A673 (cell line): Measurements from ENCODE around the gene AKR1A1. TPM values are rescaled to one million over a fixed set of nuclear protein-coding genes. Genes with fewer than 3 reads are reported as not detected.
A peak's percentile ranks its signal among the peaks of the same experiment; 100 is the strongest.

Experiments
- BruUV-seq: library from RNA; stranded (reverse); fragments of 400-500 nt; replicated peaks from 2 replicates; lab custom pipeline; 2021; lab: Mats Ljungman, UMichigan
- CTCF ChIA-PET: fragments of 300-600 bp; sonication (Branson Sonifier 250); formaldehyde crosslinking; loops from one replicate; lab custom pipeline; 2022; ENCODE audit warnings: antibody characterized with exemption; lab: Charles Lee
- POLR2A ChIA-PET: fragments of 300-600 bp; sonication (Branson Sonifier 250); formaldehyde crosslinking; loops from one replicate; lab custom pipeline; 2022; ENCODE audit warnings: antibody characterized with exemption; ENCODE audit not compliant: low non-redundant PET; lab: Charles Lee
- DNase-seq: peaks from one replicate; pipeline ENCODE4 v3.0.0-alpha.2; 2015; ENCODE audit warnings: low spot score
- H3K27ac ChIP-seq: fragments of 200-600 bp; sonication (generic); 2 replicates; pipeline ENCODE4 v1.5.1; 2016; ENCODE audit warnings: mixed run types, low read depth, mild to moderate bottlenecking, mixed read lengths, antibody characterized with exemption, low read length; ENCODE audit not compliant: poor library complexity, severe bottlenecking
- H3K27me3 ChIP-seq: fragments of 200-600 bp; sonication (generic); replicated peaks from 2 replicates; pipeline ENCODE4 v1.6.1; 2017; ENCODE audit warnings: mixed run types, low read depth, mild to moderate bottlenecking, mixed read lengths, antibody characterized with exemption, low read length; ENCODE audit not compliant: insufficient read depth, poor library complexity
- H3K36me3 ChIP-seq: fragments of 200-600 bp; sonication (generic); 2 replicates; pipeline ENCODE4 v1.6.1; 2016; ENCODE audit warnings: mixed run types, mild to moderate bottlenecking, mixed read lengths, antibody characterized with exemption, low read length; ENCODE audit not compliant: insufficient read depth, poor library complexity, severe bottlenecking
- H3K4me1 ChIP-seq: fragments of 200-600 bp; sonication (generic); 2 replicates; pipeline ENCODE4 v1.6.1; 2017; ENCODE audit warnings: mixed run types, mild to moderate bottlenecking, mixed read lengths, antibody characterized with exemption, low read length; ENCODE audit not compliant: insufficient read depth, poor library complexity, severe bottlenecking
- H3K4me3 ChIP-seq: fragments of 200-600 bp; sonication (generic); 2 replicates; pipeline ENCODE4 v1.5.1; 2016; ENCODE audit warnings: low read depth, mixed run types, mild to moderate bottlenecking, mixed read lengths, low read length; ENCODE audit not compliant: poor library complexity, severe bottlenecking
- H3K9me3 ChIP-seq: fragments of 200-600 bp; sonication (generic); 2 replicates; pipeline ENCODE4 v1.6.1; 2016; ENCODE audit warnings: mixed run types, low read depth, mild to moderate bottlenecking, mixed read lengths, antibody characterized with exemption, low read length; ENCODE audit not compliant: poor library complexity, severe bottlenecking
- EZH2 ChIP-seq: fragments of 200-600 bp; sonication (generic); IDR thresholded peaks from 2 replicates; pipeline ENCODE4 v1.6.1; 2017; ENCODE audit warnings: borderline replicate concordance, low read depth, mild to moderate bottlenecking, mixed read lengths, antibody characterized with exemption, low read length; ENCODE audit not compliant: poor library complexity, severe bottlenecking
- intact Hi-C: fragments of 100-400 bp; cut with micrococcal nuclease; formaldehyde crosslinking; loops from one replicate; pipeline ENCODE4 v1.10.0; 2022; ENCODE audit not compliant: unreplicated experiment
- total RNA-seq: library from RNA; stranded (reverse); gene quantifications from 2 replicates; pipeline ENCODE4 v1.2.3, GENCODE V29; 2021
- TF ChIP-seq, protein P1 (sequence below): fragments of 300-800, 200-600 bp; sonication (generic); conservative IDR thresholded peaks from 2 replicates; pipeline ENCODE4 v1.5.1; 2017; ENCODE audit warnings: low read depth, mild to moderate bottlenecking, antibody characterized with exemption, low read length, moderate library complexity, mixed read lengths

AKR1A1 gene
- total RNA-seq, 1 experiment from 2014 or later, result 183 TPM

GRCh38 chr1:45583666-45584350, 33.2 kb downstream of the AKR1A1 start, which contains the start of gene NASP:
Gene NASP (plus strand): TSS chr1:45584041. CDS start chr1:45584147, 106 bp downstream.
- no TSS peak for BruUV-seq
- peak within 1 kb of the TSS; percentile 99 for H3K27ac ChIP-seq
- H3K4me1 ChIP-seq, result peaks cover 11% of the 10 kb centered on the region
- no peaks in the 10 kb centered on the region for H3K9me3 ChIP-seq
- H3K36me3 ChIP-seq, result peaks cover 8% of the 10 kb centered on the region
- DNase-seq, result peak; percentile 90
- no peak for TF ChIP-seq EZH2
- TF ChIP-seq, protein P1, sequence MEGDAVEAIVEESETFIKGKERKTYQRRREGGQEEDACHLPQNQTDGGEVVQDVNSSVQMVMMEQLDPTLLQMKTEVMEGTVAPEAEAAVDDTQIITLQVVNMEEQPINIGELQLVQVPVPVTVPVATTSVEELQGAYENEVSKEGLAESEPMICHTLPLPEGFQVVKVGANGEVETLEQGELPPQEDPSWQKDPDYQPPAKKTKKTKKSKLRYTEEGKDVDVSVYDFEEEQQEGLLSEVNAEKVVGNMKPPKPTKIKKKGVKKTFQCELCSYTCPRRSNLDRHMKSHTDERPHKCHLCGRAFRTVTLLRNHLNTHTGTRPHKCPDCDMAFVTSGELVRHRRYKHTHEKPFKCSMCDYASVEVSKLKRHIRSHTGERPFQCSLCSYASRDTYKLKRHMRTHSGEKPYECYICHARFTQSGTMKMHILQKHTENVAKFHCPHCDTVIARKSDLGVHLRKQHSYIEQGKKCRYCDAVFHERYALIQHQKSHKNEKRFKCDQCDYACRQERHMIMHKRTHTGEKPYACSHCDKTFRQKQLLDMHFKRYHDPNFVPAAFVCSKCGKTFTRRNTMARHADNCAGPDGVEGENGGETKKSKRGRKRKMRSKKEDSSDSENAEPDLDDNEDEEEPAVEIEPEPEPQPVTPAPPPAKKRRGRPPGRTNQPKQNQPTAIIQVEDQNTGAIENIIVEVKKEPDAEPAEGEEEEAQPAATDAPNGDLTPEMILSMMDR, result no peak
- CTCF ChIA-PET, result interaction anchor here (0.5 to 1.3 kb wide), 2 partner anchors 14 to 280 kb away, joined by 3 to 10 read pairs; no protein-coding TSS in a partner anchor
- intact Hi-C loops, result no loop called here
- H3K4me3 ChIP-seq, result peak within 1 kb of the TSS; percentile 93
- H3K27me3 ChIP-seq, result no peaks in the 10 kb centered on the region
- POLR2A ChIA-PET, result interaction anchor here (0.6 to 0.9 kb wide), 2 partner anchors 60 to 62 kb away, joined by 3 to 5 read pairs; partner anchors contain the start of gene PRDX1

- H3K4me1 ChIP-seq, result peaks cover 11% of the 10 kb centered on the region
- POLR2A ChIA-PET, result interaction anchor here (0.6 to 0.7 kb wide), 3 partner anchors 31 to 104 kb away, joined by 3 to 4 read pairs (median 3); no protein-coding TSS in a partner anchor
- TF ChIP-seq EZH2, result no peak
- TF ChIP-seq, protein P1, result peak; percentile 47
- intact Hi-C loops, result no loop called here
- H3K27me3 ChIP-seq, result no peaks in the 10 kb centered on the region
- peak overlapping the region; percentile 93 for H3K4me3 ChIP-seq
- CTCF ChIA-PET, result interaction anchor here (0.6 to 0.7 kb wide), 2 partner anchors 34 to 85 kb away, joined by 3 to 4 read pairs; partner anchors contain the start of gene AKR1A1
- DNase-seq, result peak; percentile 95
- H3K9me3 ChIP-seq, result no peaks in the 10 kb centered on the region
- no TSS peak for BruUV-seq
- peak overlapping the region; percentile 99 for H3K27ac ChIP-seq
- peaks cover 12% of the 10 kb centered on the region for H3K36me3 ChIP-seq
Measured at GRCh38 chr1:45584351-45585109, 33.9 kb downstream of the AKR1A1 start.

DNA sequence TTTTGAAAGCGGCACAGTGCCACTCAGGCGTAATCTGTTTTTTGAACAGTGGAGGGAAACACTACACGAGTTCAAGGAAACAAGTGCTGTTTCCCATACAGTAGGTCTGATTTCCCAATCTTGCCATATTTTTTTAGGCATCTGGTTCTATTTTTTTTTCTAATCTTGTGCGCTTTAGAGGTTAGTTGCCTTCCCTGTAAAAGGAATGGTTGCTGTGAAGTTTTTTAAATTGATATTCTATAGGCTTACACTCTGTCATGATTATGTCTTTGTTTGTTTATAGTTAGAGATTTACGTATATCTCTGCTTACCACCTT, 34.4 kb downstream of the AKR1A1 start:
- BruUV-seq, result TSS peak; percentile 40
- H3K27me3 ChIP-seq, result no peaks in the 10 kb centered on the region
- peak overlapping the region; percentile 93 for H3K4me3 ChIP-seq
- DNase-seq, result no peak
- intact Hi-C loops, result no loop called here
- peaks cover 12% of the 10 kb centered on the region for H3K36me3 ChIP-seq
- no peaks in the 10 kb centered on the region for H3K9me3 ChIP-seq
- POLR2A ChIA-PET, result interaction anchor here (0.6 to 0.7 kb wide), 2 partner anchors 30 to 104 kb away, joined by 3 to 4 read pairs; no protein-coding TSS in a partner anchor
- H3K4me1 ChIP-seq, result peaks cover 15% of the 10 kb centered on the region
- TF ChIP-seq, protein P1, result no peak
- TF ChIP-seq EZH2, result no peak
- H3K27ac ChIP-seq, result peak overlapping the region; percentile 99
- CTCF ChIA-PET, result interaction anchor here (0.6 to 0.7 kb wide), 2 partner anchors 34 to 85 kb away, joined by 3 to 4 read pairs; partner anchors contain the start of gene AKR1A1
